GM19239 (cell line): ENCODE data around the gene CCDC148.
"Not testable (repeated sequence)": the region's sequence is repeated elsewhere in the genome, so short reads cannot be mapped to it uniquely, and the experiment has no call there.

Experiments used
- DNase-seq: peaks from one replicate; pipeline ENCODE4 v3.0.0; 2011; ENCODE audit warnings: low spot score; ENCODE audit not compliant: insufficient read length
- FAIRE-seq: peaks from 2 replicates; lab custom pipeline; 2011; peaks lifted over from hg19 to GRCh38; lab: Jason Lieb, UNC

The CCDC148 gene

DNA sequence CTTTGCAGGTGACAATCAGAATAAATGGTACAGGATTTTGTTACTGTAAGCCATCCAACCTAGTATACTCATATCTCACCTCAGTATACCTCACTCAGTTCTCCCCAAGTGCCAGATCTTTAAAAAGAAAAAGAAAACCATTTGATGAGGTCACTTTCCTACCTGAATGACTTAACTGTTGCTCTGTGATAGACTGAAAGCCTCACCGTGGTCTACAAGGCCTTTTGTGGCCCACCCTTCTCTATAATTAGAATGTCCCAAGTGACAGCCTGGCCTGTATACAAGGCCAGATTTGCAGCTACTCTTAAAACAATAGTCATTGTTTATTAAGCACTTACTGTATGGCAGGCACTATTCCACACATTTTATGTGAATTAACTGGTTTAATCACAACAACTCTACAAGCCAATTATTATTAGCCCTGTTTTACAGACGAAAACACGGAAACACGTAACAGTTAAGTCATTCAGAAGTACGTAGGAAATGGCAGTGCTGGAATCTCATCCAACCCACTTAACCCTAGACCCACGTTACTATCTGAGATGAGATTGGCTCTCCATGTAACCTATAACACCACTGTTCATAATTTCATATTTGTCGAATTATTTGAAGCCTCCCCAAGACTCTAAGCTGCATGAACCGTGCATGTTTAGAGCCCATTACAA is 28.5 kb upstream of the CCDC148 start:
- peak; percentile 26 for FAIRE-seq
- no peak for DNase-seq

DNA sequence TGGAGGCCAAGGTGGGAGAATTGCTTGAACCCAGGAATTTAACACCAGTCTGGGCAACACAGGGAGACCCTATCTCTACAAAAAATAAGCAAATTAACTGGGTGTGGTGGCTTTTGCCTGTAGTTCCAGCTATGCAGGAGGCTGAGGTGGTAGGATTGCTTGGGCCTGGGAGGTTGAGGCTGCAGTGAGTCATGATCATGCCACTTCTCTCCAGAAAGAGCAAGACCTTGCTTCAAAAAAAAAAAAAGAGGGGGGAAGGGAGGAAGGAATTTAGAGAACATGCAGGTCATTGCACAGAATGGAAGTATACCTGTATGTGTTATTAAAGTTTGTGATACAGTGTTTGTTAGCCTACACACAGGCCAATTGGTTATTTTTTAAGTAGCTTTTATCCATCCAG is 26.0 kb upstream of the CCDC148 start:
- FAIRE-seq (no peak), DNase-seq (no peak)

DNA sequence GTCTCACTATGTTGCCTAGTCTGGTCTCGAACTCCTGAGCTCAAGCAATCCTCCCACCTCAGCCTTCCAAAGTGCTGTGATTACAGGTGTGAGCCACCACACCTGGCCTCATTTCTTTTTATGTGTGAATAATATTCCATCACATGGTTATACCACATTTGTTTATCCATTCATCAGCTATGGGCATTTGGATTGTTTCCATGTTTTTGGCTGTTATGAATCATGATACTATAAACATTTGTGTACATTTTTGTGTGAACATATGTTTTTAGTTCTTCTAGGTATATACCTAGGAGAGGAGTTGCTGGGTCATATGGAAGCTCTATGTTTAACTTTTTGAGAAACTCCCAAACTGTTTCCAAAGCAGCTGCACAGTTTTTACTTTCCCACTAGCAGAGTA is 24.6 kb upstream of the CCDC148 start:
- peak; percentile 53 for FAIRE-seq
- DNase-seq: no peak

DNA sequence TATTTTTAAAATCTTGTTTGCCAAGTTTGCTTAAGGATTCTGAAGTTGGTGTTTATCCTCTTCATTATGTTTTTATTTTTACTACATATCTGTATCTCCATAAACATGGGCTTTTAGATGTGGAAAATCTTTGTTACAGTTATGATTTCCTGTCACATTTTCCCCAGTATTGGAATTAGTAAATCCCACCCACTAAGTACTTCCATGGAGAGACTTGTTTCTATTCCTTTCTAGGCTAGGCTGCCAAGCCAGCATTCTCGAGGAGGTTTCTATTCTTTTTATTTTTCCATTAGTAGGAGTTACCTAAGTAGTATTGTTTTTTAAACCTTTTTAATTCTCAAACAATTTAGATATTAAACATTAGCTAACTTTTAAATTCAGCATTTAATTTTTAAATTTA is 22.3 kb upstream of the CCDC148 start:
- no peak for FAIRE-seq
- DNase-seq: no peak

DNA sequence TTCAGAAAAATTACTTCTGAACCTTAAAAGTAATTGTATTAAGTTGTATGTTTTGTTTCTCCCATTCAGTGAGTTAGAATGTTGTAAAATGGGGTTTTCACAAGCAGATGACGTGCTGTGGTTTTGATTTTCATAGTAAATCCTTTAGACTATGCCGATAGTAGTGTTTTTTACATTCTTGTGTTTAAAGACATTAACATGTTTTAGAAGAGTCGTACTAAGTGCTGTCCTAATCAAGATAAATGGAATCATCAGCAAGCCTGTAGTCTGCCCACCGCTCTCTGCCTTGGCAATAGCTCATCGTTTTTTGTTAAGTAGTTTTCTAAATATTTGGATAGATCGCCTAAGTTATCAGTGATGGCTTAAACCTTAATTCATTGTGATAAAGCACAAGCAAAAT is 21.7 kb upstream of the CCDC148 start:
- FAIRE-seq: no peak
- DNase-seq: no peak

DNA sequence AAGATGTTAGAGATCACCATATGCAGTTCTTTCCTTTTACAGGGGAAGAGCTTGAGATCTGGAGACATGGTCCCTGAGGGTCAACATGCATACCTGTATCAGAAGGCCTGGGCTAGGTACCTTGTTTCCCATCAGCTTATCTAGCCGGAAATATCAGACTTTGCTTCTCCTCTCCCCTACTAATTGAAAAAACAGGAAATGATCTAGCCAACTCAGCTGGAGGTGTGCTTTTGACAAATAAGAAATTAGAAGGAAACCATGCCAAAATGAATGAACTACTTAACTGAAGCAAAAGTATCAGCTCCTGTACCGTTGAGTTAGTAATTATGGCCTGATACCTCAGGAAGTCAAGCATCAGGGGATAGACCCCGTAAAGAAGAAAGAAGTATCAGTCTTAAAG is 20.6 kb upstream of the CCDC148 start:
- FAIRE-seq (peak; percentile 31), DNase-seq (no peak)

DNA sequence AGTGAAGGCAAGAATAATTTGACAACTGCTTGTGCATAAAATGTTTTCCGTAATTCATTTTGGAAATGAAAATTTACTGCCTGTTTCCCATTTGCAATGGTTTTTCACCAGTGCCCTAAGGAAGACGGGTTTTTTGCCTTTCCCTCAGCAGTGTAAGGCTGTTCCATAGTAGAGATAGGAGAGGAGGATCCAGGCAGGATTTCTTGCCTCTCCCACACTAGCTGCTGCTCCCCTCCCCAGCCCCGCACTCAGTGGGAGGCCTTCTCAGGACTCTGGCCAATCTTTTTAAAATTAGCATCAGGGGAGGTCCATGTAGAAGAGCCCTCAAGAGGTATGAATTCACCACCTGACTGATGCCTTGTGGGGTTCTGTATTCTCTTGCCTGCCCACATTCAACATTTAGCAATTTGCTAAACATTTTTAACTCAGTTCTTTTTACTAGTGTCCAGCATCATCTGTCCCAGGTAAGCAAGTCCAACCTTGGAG is 18.0 kb upstream of the CCDC148 start:
- DNase-seq, FAIRE-seq: not testable (repeated sequence)

DNA sequence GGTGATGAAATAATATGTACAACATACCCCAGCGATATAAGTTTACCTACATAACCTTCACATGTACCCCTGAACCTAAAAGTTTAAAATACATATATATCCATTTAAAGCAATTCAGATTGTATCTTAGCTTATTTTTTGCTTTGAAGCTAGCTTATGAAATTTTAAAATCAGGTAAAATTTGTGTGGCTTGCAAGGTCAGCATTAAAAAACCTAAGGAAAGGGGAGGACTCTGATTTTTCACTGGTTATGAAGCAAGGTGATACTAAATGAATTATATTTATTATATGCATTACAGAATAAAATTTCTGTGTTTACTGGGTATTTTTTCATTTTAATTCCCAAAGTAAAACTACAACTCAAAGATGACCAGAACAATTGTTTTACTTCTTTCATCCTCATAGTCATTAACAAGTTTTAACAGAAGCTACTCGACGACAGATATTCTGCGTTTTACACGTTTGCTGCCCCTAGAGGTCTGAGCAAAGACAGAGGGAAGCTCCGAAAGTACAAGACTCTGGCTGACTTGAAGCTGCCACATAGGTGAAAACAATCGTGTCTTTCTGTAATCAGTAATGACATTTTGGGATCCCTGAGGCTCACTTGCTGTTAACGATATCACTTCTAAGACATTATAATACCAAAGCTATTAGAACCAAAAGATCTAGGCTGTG is 17.3 kb upstream of the CCDC148 start:
- no peak for FAIRE-seq

DNA sequence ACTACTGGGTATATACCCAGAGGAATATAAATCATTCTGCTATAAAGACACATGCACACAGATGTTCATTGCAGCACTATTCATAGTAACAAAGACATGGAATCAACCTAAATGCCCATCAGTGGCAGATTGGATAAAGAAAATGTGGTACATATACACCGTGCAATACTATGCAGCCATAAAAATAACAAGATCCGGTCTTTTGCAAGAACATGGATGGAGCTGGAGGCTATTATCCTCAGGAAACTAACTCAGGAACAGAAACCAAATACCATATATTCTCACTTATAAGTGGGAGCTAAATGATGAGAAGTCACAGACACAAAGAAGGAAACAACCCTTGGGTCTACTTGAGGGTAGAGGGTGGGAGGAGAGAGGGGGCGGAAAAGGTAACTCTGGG is 16.7 kb upstream of the CCDC148 start:
- DNase-seq, FAIRE-seq: not testable (repeated sequence)

More for the DNA sequence above, 17.3 kb upstream of the CCDC148 start:
- no peak for DNase-seq

DNA sequence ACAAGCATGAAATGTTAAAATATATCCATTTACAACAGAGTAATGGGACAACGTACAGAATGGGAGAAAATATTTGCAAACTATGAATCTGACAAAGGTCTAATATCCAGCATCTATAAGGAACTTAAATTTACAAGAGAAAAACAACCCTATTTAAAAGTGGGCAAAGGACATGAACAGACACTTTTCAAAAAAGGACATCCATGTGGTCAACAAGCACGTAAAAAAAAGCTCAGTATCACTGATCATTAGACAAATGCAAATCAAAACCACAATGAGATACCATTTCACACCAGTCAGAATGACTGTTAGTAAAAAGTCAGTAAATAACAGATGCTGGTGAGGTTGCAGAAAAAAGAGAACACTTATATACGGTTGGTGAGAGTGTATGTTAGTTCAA is 16.3 kb upstream of the CCDC148 start:
- FAIRE-seq, DNase-seq: not testable (repeated sequence)

DNA sequence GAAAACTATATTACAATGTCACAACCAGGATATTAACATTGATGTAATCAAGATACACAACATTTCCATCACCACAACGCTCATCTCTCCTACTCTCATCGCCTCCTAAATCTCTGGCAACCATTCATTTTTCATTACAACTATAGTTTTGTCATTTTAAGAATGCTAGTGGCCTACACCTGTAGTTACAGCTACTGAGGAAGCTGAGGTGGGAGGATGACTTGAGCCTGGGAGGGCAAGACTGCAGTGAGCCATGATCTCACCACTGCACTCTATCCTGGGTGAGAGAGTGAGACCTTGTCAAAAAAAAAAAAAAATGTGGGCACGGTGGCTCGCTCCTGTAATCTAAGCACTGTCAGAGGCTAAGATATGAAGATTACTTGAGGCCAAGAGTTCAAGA is 10.7 kb upstream of the CCDC148 start:
- DNase-seq: no peak
- no peak for FAIRE-seq

DNA sequence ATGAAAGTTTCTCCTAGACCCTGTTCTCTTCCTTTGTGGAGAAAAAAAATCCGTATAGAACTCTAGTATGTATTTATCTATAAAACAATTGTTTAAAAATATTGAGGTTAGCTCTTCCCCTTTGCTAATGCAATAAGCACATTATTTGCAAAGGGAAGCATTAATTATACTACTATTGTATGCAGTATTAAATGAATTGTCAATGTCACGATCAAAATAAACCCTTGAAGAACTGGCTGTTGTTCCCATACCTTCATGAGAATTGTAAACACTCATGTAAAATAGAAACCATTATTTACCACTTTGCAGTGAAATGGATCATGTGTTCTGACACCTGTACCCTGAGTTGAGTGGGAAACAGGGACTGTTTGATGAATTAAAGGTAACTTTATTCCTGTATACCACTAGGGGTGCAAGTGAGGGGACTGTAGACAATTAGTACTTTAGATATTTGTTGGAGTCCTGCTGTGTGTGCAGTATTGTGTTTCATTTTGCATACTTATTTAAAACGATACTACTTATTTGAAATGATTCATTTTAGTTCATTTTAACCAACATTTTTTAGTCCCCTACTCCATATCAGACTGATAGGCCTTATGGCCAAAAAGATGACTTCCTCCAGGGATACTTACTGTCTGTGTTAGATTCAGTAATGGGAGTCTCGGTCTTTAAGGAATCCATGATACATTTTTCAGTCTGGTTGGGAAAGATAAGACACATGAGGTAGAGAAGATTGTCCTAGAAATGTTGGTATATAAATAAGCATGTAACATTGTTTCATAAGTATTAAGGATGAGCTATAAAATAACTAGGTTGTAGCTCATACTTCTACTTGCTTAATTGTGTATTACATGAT is 8.1 kb upstream of the CCDC148 start:
- no peak for DNase-seq
- peak; percentile 58 for FAIRE-seq

DNA sequence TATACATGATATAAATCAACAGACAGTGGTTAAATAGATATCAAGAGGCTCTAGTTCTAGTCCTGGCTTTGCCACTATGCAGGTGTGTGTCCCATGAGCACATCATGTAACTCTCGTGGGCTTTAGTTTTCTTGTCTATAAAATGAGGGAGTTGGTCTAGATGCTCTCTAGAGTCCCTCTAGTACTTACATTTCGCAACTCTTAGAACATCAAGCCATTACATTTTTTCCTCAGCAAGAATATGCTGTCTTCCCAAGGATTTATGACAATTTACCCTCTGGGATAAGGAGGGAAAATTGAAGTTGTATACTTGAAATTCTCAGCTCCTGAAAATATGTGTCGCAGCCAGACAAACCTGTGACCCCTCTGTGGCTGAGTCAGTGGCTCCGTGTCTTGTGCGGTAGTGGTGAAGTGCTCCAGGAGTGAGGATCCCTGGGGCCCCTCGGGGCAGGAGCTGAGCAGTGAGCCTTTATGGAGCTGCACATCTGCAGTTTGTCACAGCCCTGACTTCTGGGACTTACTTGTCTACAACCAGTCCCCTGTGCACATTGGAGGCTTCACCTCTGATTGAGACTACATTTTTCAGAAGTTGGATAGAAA is 7.0 kb upstream of the CCDC148 start:
- no peak for FAIRE-seq
- no peak for DNase-seq

DNA sequence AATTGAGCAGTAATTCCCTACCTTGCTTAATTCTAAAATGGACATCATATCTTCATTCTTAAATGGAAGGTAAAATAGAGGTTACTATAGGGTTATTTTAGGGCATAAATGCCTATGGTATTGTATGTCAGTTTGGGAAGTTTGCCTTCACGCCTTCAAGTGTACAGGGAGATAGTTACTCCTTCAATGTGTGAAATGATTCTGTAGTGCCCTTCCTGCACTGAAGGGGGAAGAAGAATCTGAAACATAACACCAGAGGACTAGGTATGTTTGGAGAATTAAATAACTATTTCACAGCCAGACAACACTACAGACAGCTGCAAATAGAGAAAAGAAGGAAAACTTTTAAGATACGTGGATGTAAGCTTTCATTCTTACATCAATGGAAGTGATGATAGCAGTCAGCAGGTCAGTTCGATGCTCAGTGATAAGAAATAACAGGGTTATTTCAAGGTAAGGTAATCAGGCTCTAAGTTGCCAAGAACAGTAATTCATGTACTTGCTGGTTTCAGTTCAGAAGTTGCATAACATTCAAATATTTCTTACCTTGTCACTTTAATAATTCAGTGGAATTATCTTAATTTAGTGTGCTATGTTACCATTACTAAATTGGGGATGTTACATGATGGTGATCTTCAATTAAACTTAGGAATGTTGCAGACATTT is 4.2 kb upstream of the CCDC148 start:
- FAIRE-seq: peak; percentile 68

DNA sequence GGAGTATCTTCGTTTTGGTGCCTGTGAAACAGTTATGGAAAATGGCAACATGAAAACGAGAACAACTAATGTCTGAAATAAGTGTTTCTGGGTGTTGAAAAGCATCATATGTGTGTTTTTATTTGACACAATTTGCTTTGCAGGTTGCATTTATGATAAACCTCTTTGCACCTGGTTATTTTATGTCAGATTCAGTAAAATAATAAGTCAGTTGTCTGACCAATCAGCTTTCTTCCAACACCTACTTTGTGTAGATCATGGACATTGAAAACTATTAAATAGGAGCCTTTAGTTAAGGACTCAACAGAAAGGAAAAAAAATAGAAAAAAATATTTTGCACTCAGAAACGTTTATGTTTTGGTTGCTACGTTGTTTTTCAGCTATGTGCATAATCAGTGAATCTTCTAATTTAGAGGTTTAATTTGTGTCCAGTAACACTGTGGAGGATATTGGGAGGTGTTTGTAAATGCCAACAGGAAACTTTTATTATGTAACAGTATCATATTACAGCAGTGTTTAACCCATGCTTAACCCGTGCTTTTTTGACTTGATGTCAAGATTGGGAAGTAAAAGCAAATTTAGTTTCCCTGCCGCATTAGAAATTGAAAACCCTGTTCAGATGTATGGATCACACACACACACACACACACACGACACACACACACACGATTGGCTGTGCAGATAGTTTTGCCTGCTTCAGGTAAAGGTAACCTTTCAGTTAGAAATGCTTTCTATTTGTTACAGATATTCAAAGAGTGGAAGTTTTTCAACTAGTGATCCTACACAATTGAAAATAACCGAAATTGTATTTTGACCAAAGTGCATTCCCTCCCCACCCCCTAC is 2.8 kb upstream of the CCDC148 start:
- DNase-seq: no peak
- no peak for FAIRE-seq

More for the DNA sequence above, 4.2 kb upstream of the CCDC148 start:
- DNase-seq: no peak

DNA sequence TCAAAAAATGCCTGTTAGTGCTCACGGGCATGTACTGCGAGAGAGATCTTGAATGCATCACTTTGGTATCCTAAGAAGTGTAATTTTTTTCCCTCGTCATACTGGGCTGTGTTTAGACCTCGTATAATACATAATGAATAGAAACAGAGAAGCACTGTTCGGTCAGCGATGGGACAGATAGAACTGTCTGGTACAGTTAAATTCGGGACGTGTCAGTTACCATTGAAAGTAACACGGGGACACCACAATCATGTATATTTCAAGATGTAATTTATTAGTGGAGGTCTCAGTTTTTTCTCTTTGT is 2.0 kb upstream of the CCDC148 start:
- no peak for DNase-seq
- peak; percentile 26 for FAIRE-seq

DNA sequence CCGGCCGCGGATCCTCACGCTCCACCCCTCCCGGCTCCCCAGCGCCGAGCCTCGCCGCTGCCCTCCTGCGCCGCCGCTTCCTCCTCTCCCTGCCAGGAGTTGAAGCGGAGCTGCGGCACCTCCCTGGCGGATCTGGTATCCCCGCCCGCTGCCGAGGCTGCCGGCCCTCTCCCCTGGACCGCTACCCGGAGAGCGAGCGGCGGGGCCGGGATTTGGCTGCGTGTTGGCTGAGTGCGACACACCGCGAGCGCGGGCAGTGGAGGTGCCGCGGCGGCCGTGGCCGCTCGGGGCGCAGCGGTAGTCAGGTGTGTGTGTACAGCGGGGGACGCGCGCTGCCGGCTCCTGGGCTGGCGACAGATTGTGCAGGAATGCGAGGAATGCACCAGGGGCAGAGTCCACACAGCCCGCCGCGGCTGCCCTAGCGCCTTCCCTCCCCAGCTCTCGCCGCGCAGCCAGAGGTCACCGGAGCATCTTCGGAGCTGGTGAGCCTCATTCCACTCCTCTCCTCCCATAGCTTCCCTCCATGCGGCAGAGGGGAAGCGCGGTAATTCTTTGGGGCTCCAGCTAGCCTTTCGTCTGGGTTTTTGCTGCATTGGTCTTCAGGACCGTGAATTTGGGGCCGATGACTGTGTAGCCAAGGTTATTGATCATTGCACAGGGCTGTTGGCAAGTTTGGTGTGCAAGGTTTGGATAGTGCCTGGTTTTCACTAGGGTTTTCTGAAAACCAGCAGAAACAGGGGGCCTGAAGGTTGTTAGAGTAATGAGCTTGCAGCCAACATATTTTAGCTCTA is 1.5 kb upstream of the CCDC148 start:
- FAIRE-seq: no peak
- DNase-seq: peak; percentile 31

DNA sequence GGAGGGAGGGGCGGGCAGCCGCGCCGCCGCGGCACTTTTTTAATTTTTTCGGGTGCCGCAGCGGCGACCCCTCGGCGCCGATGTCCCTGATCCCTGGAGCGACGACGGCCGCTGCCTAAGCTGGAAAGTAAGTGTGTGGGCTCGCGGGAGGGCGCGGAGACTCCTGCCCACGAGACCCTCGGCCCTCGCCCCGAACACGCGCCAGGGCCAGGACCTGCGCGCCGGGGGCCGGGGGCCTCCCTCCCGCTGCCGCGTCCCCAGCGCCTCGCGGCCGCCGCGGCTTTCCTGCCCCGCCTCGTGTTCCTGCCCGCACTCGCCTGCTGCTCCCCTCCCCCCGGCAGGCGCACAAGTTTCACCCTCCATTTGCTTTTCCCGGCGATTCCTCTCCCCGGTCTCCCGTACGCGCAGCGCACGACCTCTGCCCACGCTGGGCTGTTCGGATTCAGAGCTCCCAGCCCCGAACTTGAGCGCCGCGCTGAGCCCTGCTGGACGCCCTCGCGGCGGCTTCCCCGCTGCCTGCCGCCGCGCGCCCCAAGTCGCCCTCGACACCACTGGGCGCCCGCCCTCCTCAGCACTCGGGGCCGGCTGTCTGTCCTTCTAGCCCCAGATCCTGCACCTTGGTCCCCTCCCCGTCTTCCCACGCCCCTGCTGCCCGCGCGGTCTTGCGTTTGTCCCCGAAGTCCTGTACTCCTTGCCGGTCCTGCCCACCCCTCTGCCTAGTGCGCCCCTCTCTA is 706 bp upstream of the CCDC148 start:
- peak; percentile 7 for DNase-seq
- FAIRE-seq: no peak
